IPS DF 4.7 (cell line): ENCODE results near the gene GPR152.
"Not testable (repeated sequence)": the region's sequence is repeated elsewhere in the genome, so short reads cannot be mapped to it uniquely, and the experiment has no call there.

Source experiments
- DNase-seq: peaks from one replicate; pipeline ENCODE4 v3.0.0-alpha.2; 2013; ENCODE audit warnings: low spot score; ENCODE audit errors: extremely low read depth

Gene GPR152

GRCh38 chr11:67466367-67466766 lies 13.8 kb upstream of the GPR152 start:
- no peak for DNase-seq

GRCh38 chr11:67465530-67465929 lies 13.0 kb upstream of the GPR152 start:
- not testable (repeated sequence) for DNase-seq

GRCh38 chr11:67465189-67465510 lies 12.6 kb upstream of the GPR152 start:
- no peak for DNase-seq

- no peak for DNase-seq
Measured at GRCh38 chr11:67464411-67465188, 12.1 kb upstream of the GPR152 start.

GRCh38 chr11:67463680-67464410 lies 11.3 kb upstream of the GPR152 start:
- DNase-seq: no peak

GRCh38 chr11:67463186-67463585 lies 10.7 kb upstream of the GPR152 start:
- DNase-seq: no peak

- DNase-seq: no peak
Measured at GRCh38 chr11:67458266-67458665, 5.7 kb upstream of the GPR152 start.

- no peak for DNase-seq
Measured at GRCh38 chr11:67457453-67457852, 4.9 kb upstream of the GPR152 start.

- no peak for DNase-seq
Measured at GRCh38 chr11:67456068-67456705, 3.7 kb upstream of the GPR152 start.

- DNase-seq: no peak
Measured at GRCh38 chr11:67455054-67455453, 2.5 kb upstream of the GPR152 start, which contains the start of gene CABP4. Gene CABP4, plus strand, starts transcription at chr11:67455354. Its CDS starts 70 bp downstream, at chr11:67455424.

GRCh38 chr11:67453816-67454732 lies 1.5 kb upstream of the GPR152 start:
- DNase-seq: no peak

- no peak for DNase-seq
Measured at GRCh38 chr11:67451658-67451976, 912 bp downstream of the GPR152 start.

GRCh38 chr11:67450796-67451657 lies 1.5 kb downstream of the GPR152 start:
- no peak for DNase-seq

GRCh38 chr11:67449116-67449844 lies 3.2 kb downstream of the GPR152 start:
- DNase-seq: no peak

GRCh38 chr11:67448220-67448609 lies 4.3 kb downstream of the GPR152 start:
- no peak for DNase-seq

GRCh38 chr11:67445515-67445914 lies 7.0 kb downstream of the GPR152 start:
- no peak for DNase-seq

- DNase-seq: no peak
Measured at GRCh38 chr11:67442504-67443404, 9.8 kb downstream of the GPR152 start.

- no peak for DNase-seq
Measured at GRCh38 chr11:67441731-67442351, 10.7 kb downstream of the GPR152 start.
